Neural progenitor cell (in vitro differentiated cells): ENCODE data around the gene MLNR. TPM values are rescaled to one million over a fixed set of nuclear protein-coding genes. Genes with fewer than 3 reads are reported as not detected.

Experiments
- DNase-seq: peaks from one replicate; pipeline ENCODE4 v3.0.0-alpha.2; 2016; ENCODE audit warnings: low spot score
- H2AFZ ChIP-seq: fragments of 200-600 bp; sonication (generic); replicated peaks from 2 replicates; pipeline ENCODE4 v1.6.1; 2016; ENCODE audit warnings: antibody characterized with exemption
- H3F3A ChIP-seq: fragments of 200-600 bp; sonication (generic); 2 replicates; pipeline ENCODE4 v1.6.1; 2016; ENCODE audit warnings: antibody characterized with exemption, low read depth
- H3K27ac ChIP-seq: fragments of 200-600 bp; sonication (generic); 2 replicates; pipeline ENCODE4 v1.5.1; 2016; ENCODE audit warnings: mild to moderate bottlenecking
- H3K27me3 ChIP-seq: fragments of 200-600 bp; sonication (generic); 2 replicates; pipeline ENCODE4 v1.6.1; 2016; ENCODE audit warnings: mild to moderate bottlenecking, moderate library complexity
- H3K36me3 ChIP-seq: fragments of 200-600 bp; sonication (generic); 2 replicates; pipeline ENCODE4 v1.5.1; 2016
- H3K4me1 ChIP-seq: fragments of 200-600 bp; sonication (generic); 2 replicates; pipeline ENCODE4 v1.6.1; 2016; ENCODE audit warnings: mixed run types
- H3K4me2 ChIP-seq: fragments of 200-600 bp; sonication (generic); 2 replicates; pipeline ENCODE4 v1.6.1; 2016
- H3K4me3 ChIP-seq: fragments of 200-600 bp; sonication (generic); 2 replicates; pipeline ENCODE4 v1.5.1; 2016
- H3K79me2 ChIP-seq: fragments of 200-600 bp; sonication (generic); 2 replicates; pipeline ENCODE4 v1.6.1; 2016; ENCODE audit warnings: low read depth
- H3K9ac ChIP-seq: fragments of 200-600 bp; sonication (generic); 2 replicates; pipeline ENCODE4 v1.6.1; 2016
- H3K9me3 ChIP-seq: fragments of 200-600 bp; sonication (generic); 2 replicates; pipeline ENCODE4 v1.5.1; 2016; ENCODE audit warnings: low read depth
- H4K20me1 ChIP-seq: fragments of 200-600 bp; sonication (generic); 2 replicates; pipeline ENCODE4 v1.6.1; 2016; ENCODE audit warnings: low read depth
- H3K27ac Mint-ChIP-seq: 3 replicates; pipeline ENCODE4 v1.8.0; 2021; ENCODE audit warnings: mixed read lengths
- H3K27me3 Mint-ChIP-seq: 2 replicates; pipeline ENCODE4 v1.8.0; 2022; ENCODE audit warnings: low read depth, mild to moderate bottlenecking, inconsistent platforms, moderate library complexity, mixed read lengths; ENCODE audit not compliant: insufficient read depth
- H3K36me3 Mint-ChIP-seq: 3 replicates; pipeline ENCODE4 v1.8.0; 2021; ENCODE audit warnings: mixed read lengths
- H3K4me1 Mint-ChIP-seq: 3 replicates; pipeline ENCODE4 v1.8.0; 2021; ENCODE audit warnings: mixed read lengths
- H3K4me3 Mint-ChIP-seq: 3 replicates; pipeline ENCODE4 v1.8.0; 2021; ENCODE audit warnings: mild to moderate bottlenecking, moderate library complexity, mixed read lengths
- H3K9me3 Mint-ChIP-seq: 3 replicates; pipeline ENCODE4 v1.8.0; 2020; ENCODE audit warnings: mixed read lengths
- EZH2 ChIP-seq: fragments of 200-600 bp; sonication (generic); IDR thresholded peaks from 2 replicates; pipeline ENCODE4 v1.6.1; 2017; ENCODE audit warnings: antibody characterized with exemption, mild to moderate bottlenecking, moderate library complexity
- EZH2phosphoT487 ChIP-seq: fragments of 200-600 bp; sonication (generic); IDR thresholded peaks from 2 replicates; pipeline ENCODE4 v1.6.1; 2017; ENCODE audit warnings: antibody characterized with exemption
- total RNA-seq: library from RNA; depleted of rRNA; stranded (reverse); fragments of >200 nt; gene quantifications from 2 replicates; pipeline ENCODE4 v1.2.3, GENCODE V29; 2015; ENCODE audit warnings: low replicate concordance
- TF ChIP-seq, protein P1 (sequence below): fragments of 200-600 bp; sonication (generic); IDR thresholded peaks from 2 replicates; pipeline ENCODE4 v1.5.1; 2017; ENCODE audit warnings: antibody characterized with exemption, mild to moderate bottlenecking

The MLNR gene
- total RNA-seq, 1 donor from 2014 or later: not detected

DNA sequence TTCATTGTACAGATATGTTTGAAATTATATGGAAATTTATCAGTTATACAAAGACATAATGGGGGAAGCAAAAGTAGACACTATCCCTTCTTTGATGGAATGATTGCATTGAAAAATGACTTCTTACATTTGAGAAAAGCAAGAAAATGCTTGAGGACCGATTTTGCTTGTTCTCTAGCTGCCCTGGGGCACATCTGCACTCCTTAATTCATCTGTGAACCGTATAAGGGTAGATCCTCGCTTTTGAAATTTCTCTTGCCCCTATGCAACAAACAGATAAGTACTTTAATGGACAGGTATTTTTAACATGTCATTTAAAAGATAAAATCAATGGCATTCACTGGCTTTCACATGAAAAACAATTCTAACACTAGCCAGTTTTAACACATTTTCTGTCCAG lies 13.5 kb upstream of the MLNR start:
- Mint-ChIP-seq H3K4me1 (no peaks in the 10 kb centered on the region), H3K4me3 (no peak overlapping the region)

DNA sequence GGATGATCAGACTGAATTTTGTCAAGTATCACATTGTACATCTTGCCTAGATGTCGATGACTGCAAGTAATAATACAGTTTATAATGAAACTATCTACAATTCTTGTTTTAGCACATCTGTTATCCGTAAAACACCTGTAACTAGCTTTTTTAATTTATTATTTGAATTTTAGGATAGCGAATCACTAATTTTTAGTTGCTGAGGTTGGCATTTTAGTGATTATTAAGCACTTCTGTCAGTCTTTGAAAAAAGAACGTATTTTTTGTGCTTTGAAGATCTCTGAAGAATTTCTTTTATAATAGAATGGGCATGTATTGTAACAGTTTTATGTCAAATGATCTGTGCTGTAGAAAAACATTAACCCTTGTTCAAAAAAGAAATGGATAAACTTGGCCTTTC lies 11.5 kb upstream of the MLNR start:
- Mint-ChIP-seq H3K4me1 (no peaks in the 10 kb centered on the region), H3K27me3 (no peaks in the 10 kb centered on the region), H3K36me3 (peaks cover 28% of the 10 kb centered on the region), H3K9me3 (no peaks in the 10 kb centered on the region), H3K27ac (no peak overlapping the region), H3K4me3 (no peak overlapping the region)
- DNase-seq: no peak
- H3K27me3 ChIP-seq: no peaks in the 10 kb centered on the region
- no peak overlapping the region for H3K27ac ChIP-seq
- no peaks in the 10 kb centered on the region for H3F3A ChIP-seq
- no peak overlapping the region for H3K4me3 ChIP-seq
- no peak overlapping the region for H3K4me2 ChIP-seq
- no peak overlapping the region for H2AFZ ChIP-seq
- no peaks in the 10 kb centered on the region for H3K79me2 ChIP-seq
- no peaks in the 10 kb centered on the region for H3K4me1 ChIP-seq
- H3K36me3 ChIP-seq: peaks cover 9% of the 10 kb centered on the region
- H3K9ac ChIP-seq: no peak overlapping the region
- TF ChIP-seq EZH2phosphoT487: no peak
- TF ChIP-seq EZH2: no peak
- TF ChIP-seq, protein P1, sequence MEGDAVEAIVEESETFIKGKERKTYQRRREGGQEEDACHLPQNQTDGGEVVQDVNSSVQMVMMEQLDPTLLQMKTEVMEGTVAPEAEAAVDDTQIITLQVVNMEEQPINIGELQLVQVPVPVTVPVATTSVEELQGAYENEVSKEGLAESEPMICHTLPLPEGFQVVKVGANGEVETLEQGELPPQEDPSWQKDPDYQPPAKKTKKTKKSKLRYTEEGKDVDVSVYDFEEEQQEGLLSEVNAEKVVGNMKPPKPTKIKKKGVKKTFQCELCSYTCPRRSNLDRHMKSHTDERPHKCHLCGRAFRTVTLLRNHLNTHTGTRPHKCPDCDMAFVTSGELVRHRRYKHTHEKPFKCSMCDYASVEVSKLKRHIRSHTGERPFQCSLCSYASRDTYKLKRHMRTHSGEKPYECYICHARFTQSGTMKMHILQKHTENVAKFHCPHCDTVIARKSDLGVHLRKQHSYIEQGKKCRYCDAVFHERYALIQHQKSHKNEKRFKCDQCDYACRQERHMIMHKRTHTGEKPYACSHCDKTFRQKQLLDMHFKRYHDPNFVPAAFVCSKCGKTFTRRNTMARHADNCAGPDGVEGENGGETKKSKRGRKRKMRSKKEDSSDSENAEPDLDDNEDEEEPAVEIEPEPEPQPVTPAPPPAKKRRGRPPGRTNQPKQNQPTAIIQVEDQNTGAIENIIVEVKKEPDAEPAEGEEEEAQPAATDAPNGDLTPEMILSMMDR: no peak
- H4K20me1 ChIP-seq: no peaks in the 10 kb centered on the region
- H3K9me3 ChIP-seq: no peaks in the 10 kb centered on the region

More for the DNA sequence above, 13.5 kb upstream of the MLNR start:
- H3K9me3 ChIP-seq: no peaks in the 10 kb centered on the region
- no peaks in the 10 kb centered on the region for H3K27me3 ChIP-seq
- H3K4me1 ChIP-seq: no peaks in the 10 kb centered on the region
- H3K4me2 ChIP-seq: no peak overlapping the region
- Mint-ChIP-seq H3K27ac (no peak overlapping the region), H3K9me3 (no peaks in the 10 kb centered on the region), H3K27me3 (no peaks in the 10 kb centered on the region), H3K36me3 (peaks cover 31% of the 10 kb centered on the region)
- H3K9ac ChIP-seq: no peak overlapping the region
- H2AFZ ChIP-seq: no peak overlapping the region
- H3K4me3 ChIP-seq: no peak overlapping the region
- H3F3A ChIP-seq: no peaks in the 10 kb centered on the region
- TF ChIP-seq EZH2: no peak
- TF ChIP-seq, protein P1: no peak
- no peak for TF ChIP-seq EZH2phosphoT487
- H4K20me1 ChIP-seq: no peaks in the 10 kb centered on the region
- DNase-seq: no peak
- peaks cover 16% of the 10 kb centered on the region for H3K36me3 ChIP-seq
- no peaks in the 10 kb centered on the region for H3K79me2 ChIP-seq
- no peak overlapping the region for H3K27ac ChIP-seq

DNA sequence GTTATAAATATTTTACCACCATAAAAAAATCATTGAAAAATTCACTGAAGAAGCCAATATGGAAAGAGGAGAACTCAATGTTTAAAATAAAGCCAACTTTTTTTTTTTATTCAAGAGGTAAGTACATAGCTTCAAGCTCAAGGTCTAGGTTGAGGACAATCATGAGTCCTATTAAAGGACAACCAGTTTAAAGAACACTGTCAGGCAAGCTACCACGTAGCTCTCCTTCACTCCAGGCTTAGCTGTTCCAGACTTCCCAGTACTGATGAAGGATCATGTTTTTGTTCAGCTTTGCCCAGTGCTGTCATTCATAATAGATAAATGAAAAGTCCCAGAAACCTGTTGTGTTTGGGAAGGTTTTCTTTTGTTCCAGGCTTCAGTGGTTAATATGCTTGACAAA lies 10.0 kb upstream of the MLNR start:
- no peak overlapping the region for H3K27ac ChIP-seq
- H3K36me3 Mint-ChIP-seq: peaks cover 20% of the 10 kb centered on the region
- H3K4me1 Mint-ChIP-seq: peaks cover 12% of the 10 kb centered on the region
- no peak for TF ChIP-seq EZH2phosphoT487
- TF ChIP-seq, protein P1: no peak
- TF ChIP-seq EZH2: no peak
- H3K9me3 Mint-ChIP-seq: no peaks in the 10 kb centered on the region
- no peak overlapping the region for H3K4me2 ChIP-seq
- no peak for DNase-seq
- H3K4me1 ChIP-seq: no peaks in the 10 kb centered on the region
- H3F3A ChIP-seq: no peaks in the 10 kb centered on the region
- no peaks in the 10 kb centered on the region for H3K79me2 ChIP-seq
- no peak overlapping the region for H3K4me3 ChIP-seq
- no peak overlapping the region for H3K9ac ChIP-seq
- no peaks in the 10 kb centered on the region for H4K20me1 ChIP-seq
- H3K4me3 Mint-ChIP-seq: no peak overlapping the region
- peaks cover 9% of the 10 kb centered on the region for H3K36me3 ChIP-seq
- H3K9me3 ChIP-seq: no peaks in the 10 kb centered on the region
- no peak overlapping the region for H2AFZ ChIP-seq
- H3K27ac Mint-ChIP-seq: no peak overlapping the region
- H3K27me3 Mint-ChIP-seq: peaks cover 3% of the 10 kb centered on the region
- H3K27me3 ChIP-seq: no peaks in the 10 kb centered on the region
